Keratinocyte (primary cell): ENCODE data around the gene PGBD1. TPM values are rescaled to one million over a fixed set of nuclear protein-coding genes. Genes with fewer than 3 reads are reported as not detected.

Experiments used
- DNase-seq: peaks from one replicate; pipeline ENCODE4 v3.0.0-alpha.2; 2011; ENCODE audit warnings: low read depth, missing footprints, low spot score
- FAIRE-seq: peaks from 2 replicates; lab custom pipeline; 2011; peaks lifted over from hg19 to GRCh38; lab: Jason Lieb, UNC
- H2AFZ ChIP-seq: 2 replicates; pipeline ENCODE4 v1.6.0; 2012; ENCODE audit warnings: low read length, control low read depth, inconsistent platforms; ENCODE audit not compliant: control insufficient read depth
- H3K27ac ChIP-seq: 2 replicates; pipeline ENCODE4 v1.5.1; 2011; ENCODE audit warnings: low read length; ENCODE audit not compliant: control insufficient read depth, insufficient read depth
- H3K27me3 ChIP-seq: 3 replicates; pipeline ENCODE4 v1.6.0; 2011; ENCODE audit warnings: low read length; ENCODE audit not compliant: control insufficient read depth, insufficient read depth; ENCODE audit errors: extremely low read depth
- H3K36me3 ChIP-seq, 2 experiments: 2 replicates in 1 of 2; 3 replicates in 1 of 2; pipeline ENCODE4 v1.5.1; 2011; ENCODE audit warnings: low read length in 2 of 2, mild to moderate bottlenecking in 1 of 2; ENCODE audit not compliant: control insufficient read depth in 2 of 2, insufficient read depth in 2 of 2; ENCODE audit errors: extremely low read depth in 1 of 2
- H3K4me1 ChIP-seq: 3 replicates; pipeline ENCODE4 v1.5.1; 2011; ENCODE audit warnings: low read length; ENCODE audit not compliant: control insufficient read depth, insufficient read depth; ENCODE audit errors: extremely low read depth
- H3K4me2 ChIP-seq: 3 replicates; pipeline ENCODE4 v1.6.0; 2011; ENCODE audit warnings: low read depth, low read length; ENCODE audit not compliant: control insufficient read depth, insufficient read depth; ENCODE audit errors: extremely low read depth
- H3K4me3 ChIP-seq, 3 experiments: fragments of 200-600 bp in 1 of 3; sonication (generic) in 1 of 3; 2 replicates in 2 of 3; 3 replicates in 1 of 3; pipeline ENCODE4 v1.5.1; 2011 to 2016; ENCODE audit warnings: low read length in 3 of 3, mild to moderate bottlenecking in 3 of 3, control low read depth in 2 of 3, inconsistent platforms in 1 of 3, low read depth in 1 of 3, mixed read lengths in 1 of 3, mixed run types in 1 of 3, moderate library complexity in 1 of 3; ENCODE audit not compliant: control insufficient read depth in 2 of 3, insufficient read depth in 2 of 3; ENCODE audit errors: extremely low read depth in 1 of 3
- H3K79me2 ChIP-seq: 2 replicates; pipeline ENCODE4 v1.6.0; 2012; ENCODE audit warnings: low read length; ENCODE audit not compliant: control insufficient read depth, insufficient read depth
- H3K9ac ChIP-seq: 3 replicates; pipeline ENCODE4 v1.6.0; 2011; ENCODE audit warnings: low read length; ENCODE audit not compliant: control insufficient read depth, insufficient read depth; ENCODE audit errors: extremely low read depth
- H3K9me1 ChIP-seq: 3 replicates; pipeline ENCODE4 v1.6.0; 2011; ENCODE audit warnings: low read length; ENCODE audit not compliant: control insufficient read depth, insufficient read depth; ENCODE audit errors: extremely low read depth
- H3K9me3 ChIP-seq: 2 replicates; pipeline ENCODE4 v1.5.1; 2012; ENCODE audit warnings: low read depth, low read length; ENCODE audit not compliant: control insufficient read depth
- H4K20me1 ChIP-seq: 3 replicates; pipeline ENCODE4 v1.6.0; 2011; ENCODE audit warnings: low read length; ENCODE audit not compliant: control insufficient read depth, insufficient read depth; ENCODE audit errors: extremely low read depth
- CTCF ChIP-seq, 3 experiments: IDR thresholded peaks in 1 of 3; conservative IDR thresholded peaks in 1 of 3; optimal IDR thresholded peaks in 1 of 3; 2 replicates in 2 of 3; 3 replicates in 1 of 3; pipeline versions ENCODE3 to v1.5.1; 2011; ENCODE audit warnings: low read length in 3 of 3, mild to moderate bottlenecking in 3 of 3, moderate library complexity in 2 of 3, control low read depth in 1 of 3, inconsistent platforms in 1 of 3; ENCODE audit not compliant: insufficient read depth in 2 of 3; ENCODE audit errors: extremely low read depth in 1 of 3
- EZH2 ChIP-seq: IDR thresholded peaks from one replicate; pipeline ENCODE4 v1.6.1; 2012; ENCODE audit warnings: inconsistent platforms, mild to moderate bottlenecking, low read length, moderate library complexity
- dilution Hi-C: fragments of 300-500 bp; cut with MboI; formaldehyde crosslinking; loops from one replicate; pipeline ENCODE4 v1.7.0; 2020; ENCODE audit warnings: low sequenced_read_pairs; ENCODE audit not compliant: extremely low pct_ligation_motif_present
- polyA plus RNA-seq, 5 experiments: library from polyadenylated mRNA; depleted of rRNA in 3 of 5; stranded (reverse) in 3 of 5; stranded (forward) in 1 of 5; unstranded in 1 of 5; fragments of >200 nt; gene quantifications; 1 replicate in 1 of 5; 2 replicates in 3 of 5; 3 replicates in 1 of 5; pipeline versions ENCODE4 v1.2.1 to v1.2.3, GENCODE V29; 2011 to 2012; ENCODE audit warnings: missing spikeins in 2 of 5, low read depth in 1 of 5, low replicate concordance in 1 of 5

The PGBD1 gene
- polyA plus RNA-seq, 1 donor (not counting 4 experiments of a cell fraction or from before 2014, with no cell fraction given): 3.1 TPM

- H3K27ac ChIP-seq: peak within 1 kb of the TSS; percentile 86
- H3K9me1 ChIP-seq: no peaks in the 10 kb centered on the region
- H2AFZ ChIP-seq: peak within 1 kb of the TSS; percentile 87
- H3K27me3 ChIP-seq: no peaks in the 10 kb centered on the region
- peaks cover 13% of the 10 kb centered on the region for H3K4me1 ChIP-seq
- peak; percentile 84 for DNase-seq
- no peaks in the 10 kb centered on the region for H4K20me1 ChIP-seq
- no peaks in the 10 kb centered on the region for H3K36me3 ChIP-seq
- no peaks in the 10 kb centered on the region for H3K9me3 ChIP-seq
- peak within 1 kb of the TSS; percentile 95 for H3K4me2 ChIP-seq
- no peaks in the 10 kb centered on the region for H3K79me2 ChIP-seq
- TF ChIP-seq CTCF (optimal IDR thresholded peaks at IDR 0.05 in 1 of 3, IDR thresholded peaks at IDR 0.05 in 1 of 3, conservative IDR thresholded peaks at IDR 0.05 in 1 of 3; ENCODE audit: extremely low read depth in 1 of 3, insufficient read depth in 2 of 3, low read length in 3 of 3): no peak
- no peak for TF ChIP-seq EZH2
- H3K4me3 ChIP-seq: peak within 1 kb of the TSS; percentile 51 to 85 (median 81)
- dilution Hi-C loops: no loop called here
- peak within 1 kb of the TSS; percentile 82 for H3K9ac ChIP-seq
- FAIRE-seq: peak; percentile 93
These were observed 54.4 kb downstream of the PGBD1 start, which contains the start of gene ZSCAN31 for GRCh38 chr6:28335564-28336283. ZSCAN31 (minus strand) TSS chr6:28336148; CDS start chr6:28329683, 6,465 bp downstream.

GRCh38 chr6:28336284-28337120 is 55.1 kb downstream of the PGBD1 start:
- dilution Hi-C loops: no loop called here
- TF ChIP-seq EZH2: no peak
- no peak for TF ChIP-seq CTCF (optimal IDR thresholded peaks at IDR 0.05 in 1 of 3, IDR thresholded peaks at IDR 0.05 in 1 of 3, conservative IDR thresholded peaks at IDR 0.05 in 1 of 3; ENCODE audit: extremely low read depth in 1 of 3, insufficient read depth in 2 of 3, low read length in 3 of 3)
- Histone ChIP-seq H3K79me2 (no peaks in the 10 kb centered on the region), H3K27me3 (no peaks in the 10 kb centered on the region), H3K4me3 (peak overlapping the region; percentile 51 to 85 (median 81)), H2AFZ (peak overlapping the region; percentile 87), H3K9me3 (no peaks in the 10 kb centered on the region), H3K9me1 (no peaks in the 10 kb centered on the region), H3K4me2 (peak overlapping the region; percentile 95), H3K9ac (peak overlapping the region; percentile 82), H4K20me1 (no peaks in the 10 kb centered on the region), H3K4me1 (peaks cover 13% of the 10 kb centered on the region), H3K36me3 (no peaks in the 10 kb centered on the region), H3K27ac (peak overlapping the region; percentile 86)
- FAIRE-seq (no peak), DNase-seq (no peak)
